Gastrocnemius medialis (tissue), 4 donors: ENCODE results near the gene KRTAP2-4. TPM values are rescaled to one million over a fixed set of nuclear protein-coding genes. Genes with fewer than 3 reads are reported as not detected.
"Not testable (repeated sequence)": the region's sequence is repeated elsewhere in the genome, so short reads cannot be mapped to it uniquely, and the experiment has no call there.

Source experiments
- ATAC-seq, 2 donors: fragments of 150-250 bp; one replicate each; pipeline ENCODE4 v1.9.1; 2016
- DNase-seq, 2 donors: peaks; one replicate each; pipeline ENCODE4 v3.0.0-alpha.2; 2019
- H3K27ac ChIP-seq, 4 donors: fragments of 200-600 bp; sonication (generic); 1 replicate in 1 of 4; 2 replicates in 3 of 4; pipeline ENCODE4 v1.5.1; 2016 to 2018; ENCODE audit warnings: mild to moderate bottlenecking in 2 of 4, moderate library complexity in 1 of 4
- H3K27me3 ChIP-seq, 3 donors: fragments of 200-600 bp; sonication (generic) in 2 of 3; 1 replicate in 1 of 3; 2 replicates in 2 of 3; pipeline versions ENCODE4 v1.5.1 to v1.6.0; 2016 to 2019; ENCODE audit warnings: mild to moderate bottlenecking in 1 of 3, moderate library complexity in 1 of 3
- H3K36me3 ChIP-seq, 2 donors: fragments of 200-600 bp; sonication (generic) in 1 of 2; one replicate each; pipeline ENCODE4 v1.5.1; 2017 to 2018
- H3K4me1 ChIP-seq, 2 donors: fragments of 200-600 bp; sonication (generic) in 1 of 2; one replicate each; pipeline ENCODE4 v1.5.1; 2016 to 2017; ENCODE audit warnings: mild to moderate bottlenecking in 2 of 2
- H3K4me3 ChIP-seq, 4 donors: fragments of 200-600 bp; sonication (generic) in 3 of 4; 1 replicate in 1 of 4; 2 replicates in 3 of 4; pipeline ENCODE4 v1.5.1; 2016 to 2019; ENCODE audit warnings: mild to moderate bottlenecking in 2 of 4
- H3K9me3 ChIP-seq, 3 donors: fragments of 200-600 bp; sonication (generic) in 2 of 3; 1 replicate in 1 of 3; 2 replicates in 2 of 3; pipeline ENCODE4 v1.5.1; 2016 to 2019
- CTCF ChIP-seq, 5 experiments: fragments of 450-650 bp in 3 of 5; fragments of 200-600 bp in 2 of 5; sonication (generic) in 2 of 5; IDR thresholded peaks in 4 of 5; conservative IDR thresholded peaks in 1 of 5; 1 replicate in 4 of 5; 2 replicates in 1 of 5; pipeline ENCODE4 v1.5.1; 2016 to 2019; ENCODE audit warnings: antibody characterized with exemption in 5 of 5, mild to moderate bottlenecking in 3 of 5, moderate library complexity in 3 of 5
- POLR2A ChIP-seq, 2 donors: fragments of 450-650 bp; IDR thresholded peaks; one replicate each; pipeline ENCODE4 v1.6.1; 2017; ENCODE audit warnings: antibody characterized with exemption in 2 of 2, mild to moderate bottlenecking in 2 of 2, moderate library complexity in 2 of 2
- in situ Hi-C, 4 donors: fragments of 200-750 bp; cut with MboI; loops; one replicate each; pipeline versions ENCODE4 v1.15.0 to v1.8.0; 2017; ENCODE audit warnings: low sequenced_read_pairs in 4 of 4
- intact Hi-C: fragments of 100-400 bp; cut with DNase I; formaldehyde crosslinking; loops from one replicate; pipeline ENCODE4 v1.15.1; 2023; ENCODE audit warnings: low total_unique reads
- total RNA-seq, 4 donors: library from RNA; depleted of rRNA; stranded (reverse); fragments of >200 nt; gene quantifications; one replicate each; pipeline versions ENCODE4 v1.1.0 to v1.2.3, GENCODE V29; 2016

The KRTAP2-4 gene
- total RNA-seq, 4 donors from 2014 or later = not detected

DNA sequence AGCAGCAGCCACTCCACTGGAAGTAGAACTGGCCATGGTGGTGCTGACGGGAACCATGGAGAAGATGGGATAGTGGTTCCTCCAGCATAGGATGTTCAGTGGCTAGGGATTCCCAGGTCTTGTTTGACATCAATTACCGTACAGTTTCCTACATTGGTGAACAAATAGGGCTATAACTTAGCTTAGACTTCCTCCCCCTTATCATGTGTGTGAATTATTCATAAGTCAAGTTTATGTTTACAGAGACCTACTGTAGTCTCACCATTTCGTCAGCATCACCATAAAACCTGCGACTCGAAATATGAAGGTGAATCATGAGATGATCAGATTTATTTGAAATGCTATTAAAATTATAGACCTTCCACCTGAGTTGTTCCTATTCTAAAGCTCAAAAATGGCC, 6.9 kb downstream of the KRTAP2-4 start:
- peaks cover 0 to 18% (median 7%) of the 10 kb centered on the region in 3 donors for H3K27me3 ChIP-seq
- in situ Hi-C loops = loop anchor here in 1 of 4 donors (25.0 kb wide), 1 partner anchor 96 kb away; the partner anchor contains the start of gene KRT39
- H3K4me1 ChIP-seq = no peaks in the 10 kb centered on the region
- ATAC-seq (no peak), DNase-seq (no peak)
- TF ChIP-seq CTCF (IDR thresholded peaks at IDR 0.05 in 4 of 5, conservative IDR thresholded peaks at IDR 0.05 in 1 of 5) (no peak), POLR2A (IDR thresholded peaks at IDR 0.05) (no peak)
- intact Hi-C loops = no loop called here
- no peaks in the 10 kb centered on the region for H3K9me3 ChIP-seq
- H3K4me3 ChIP-seq = no peak overlapping the region
- no peak overlapping the region for H3K27ac ChIP-seq
- H3K36me3 ChIP-seq = no peaks in the 10 kb centered on the region

DNA sequence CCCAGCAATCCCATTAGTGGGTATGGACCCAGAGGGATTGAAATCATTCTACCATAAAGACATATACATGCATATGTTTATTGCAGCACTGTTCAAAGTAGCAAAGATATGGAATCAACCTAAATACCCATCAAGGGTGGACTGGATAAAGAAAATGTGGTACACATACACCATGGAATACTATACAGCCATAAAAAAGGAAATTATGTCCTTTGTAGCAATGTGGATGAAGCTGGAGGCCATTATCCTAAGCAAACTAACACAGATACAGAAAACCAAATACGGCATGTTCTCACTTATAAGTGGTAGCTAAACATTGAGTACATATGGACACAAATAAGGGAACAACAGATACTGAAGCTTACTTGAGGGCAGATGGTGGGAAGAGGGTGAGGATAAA, 8.1 kb downstream of the KRTAP2-4 start:
- no peak overlapping the region for H3K27ac ChIP-seq
- H3K9me3 ChIP-seq = peaks cover 0 to 5% (median 0%) of the 10 kb centered on the region in 3 donors
- H3K36me3 ChIP-seq = no peaks in the 10 kb centered on the region
- ATAC-seq = no peak
- H3K4me3 ChIP-seq = no peak overlapping the region
- TF ChIP-seq POLR2A (IDR thresholded peaks at IDR 0.05) (no peak), CTCF (IDR thresholded peaks at IDR 0.05 in 4 of 5, conservative IDR thresholded peaks at IDR 0.05 in 1 of 5) (no peak)
- H3K4me1 ChIP-seq = no peaks in the 10 kb centered on the region
- no peak for DNase-seq
- peaks cover 0 to 18% (median 7%) of the 10 kb centered on the region in 3 donors for H3K27me3 ChIP-seq
- intact Hi-C loops = no loop called here
- in situ Hi-C loops = loop anchor here in 1 of 4 donors (25.0 kb wide), 1 partner anchor 95 kb away; the partner anchor contains the start of gene KRT39

DNA sequence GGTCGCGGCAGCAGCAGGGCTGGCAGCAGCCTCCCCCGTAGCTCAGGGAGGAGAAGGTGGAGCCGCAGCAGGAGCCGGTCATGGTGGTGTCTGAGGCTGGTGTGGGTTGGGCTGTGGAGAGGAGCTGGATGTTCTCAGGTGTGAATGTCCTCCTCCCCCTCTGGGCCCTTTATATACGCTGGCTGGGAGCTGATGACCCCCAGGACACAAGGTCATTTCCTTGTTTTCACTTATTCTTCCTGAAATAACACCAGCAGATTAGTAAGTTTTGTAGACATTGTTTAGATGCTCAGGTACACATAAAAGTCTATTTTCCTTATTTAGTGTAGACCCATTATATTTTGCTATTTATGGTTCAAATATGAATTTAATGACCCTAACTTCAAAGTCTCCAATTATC, 10.5 kb downstream of the KRTAP2-4 start, which contains the start of gene KRTAP2-2:
Gene KRTAP2-2 (minus strand): TSS at position 101 of the 400 bp plus-strand sequence. CDS start 19 bp downstream, at position 82.
- DNase-seq, H3K4me3 ChIP-seq, H3K9me3 ChIP-seq, ATAC-seq, H3K4me1 ChIP-seq, intact Hi-C loops, H3K36me3 ChIP-seq, H3K27ac ChIP-seq: not testable (repeated sequence)
- peaks cover 0 to 24% (median 7%) of the 10 kb centered on the region in 3 donors for H3K27me3 ChIP-seq
- in situ Hi-C loops = loop anchor here in 1 of 4 donors (25.0 kb wide), 1 partner anchor 93 kb away; the partner anchor contains the start of gene KRT39

- intact Hi-C loops = not testable (repeated sequence)
Observed at GRCh38 chr17:41054556-41054955, 11.1 kb downstream of the KRTAP2-4 start.

DNA sequence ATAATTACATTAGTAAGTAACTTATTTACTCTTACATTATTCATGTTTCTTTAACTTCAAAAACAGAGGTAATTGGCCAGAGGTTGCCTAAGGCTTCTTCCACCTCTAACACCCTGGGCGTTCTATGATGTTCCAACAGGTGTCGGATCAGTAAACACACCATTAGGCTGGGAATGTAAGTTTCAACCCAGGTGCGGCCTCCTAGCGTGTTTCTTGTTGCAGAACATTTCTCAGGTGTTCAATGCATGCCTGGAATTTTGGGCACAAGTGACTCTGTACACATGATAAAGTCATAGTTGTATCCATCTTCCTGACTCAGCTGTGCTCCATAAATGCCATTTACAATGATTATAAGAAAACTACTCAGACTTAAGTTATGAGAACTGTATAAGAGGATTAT, 11.7 kb downstream of the KRTAP2-4 start:
- Histone ChIP-seq H3K4me3 (no peak overlapping the region), H3K27me3 (peaks cover under 1 to 24% (median 7%) of the 10 kb centered on the region in 3 donors), H3K36me3 (no peaks in the 10 kb centered on the region), H3K9me3 (peaks cover 0 to 5% (median 0%) of the 10 kb centered on the region in 3 donors), H3K4me1 (no peaks in the 10 kb centered on the region), H3K27ac (no peak overlapping the region)
- intact Hi-C loops (no loop called here), in situ Hi-C loops (loop anchor here in 1 of 4 donors (25.0 kb wide), 1 partner anchor 92 kb away; the partner anchor contains the start of gene KRT39)
- ATAC-seq (no peak), DNase-seq (no peak)
- TF ChIP-seq POLR2A (IDR thresholded peaks at IDR 0.05) (no peak), CTCF (IDR thresholded peaks at IDR 0.05 in 4 of 5, conservative IDR thresholded peaks at IDR 0.05 in 1 of 5) (no peak)

More at GRCh38 chr17:41054556-41054955, 11.1 kb downstream of the KRTAP2-4 start:
- not testable (repeated sequence) for ATAC-seq, DNase-seq, H3K36me3 ChIP-seq, H3K27ac ChIP-seq, H3K4me3 ChIP-seq, H3K9me3 ChIP-seq, H3K4me1 ChIP-seq
- peaks cover 0 to 27% (median 7%) of the 10 kb centered on the region in 3 donors for H3K27me3 ChIP-seq
- in situ Hi-C loops = loop anchor here in 1 of 4 donors (25.0 kb wide), 1 partner anchor 92 kb away; the partner anchor contains the start of gene KRT39
